HG02623 (cell line): ENCODE measurements around the gene TMEM222.

ENCODE experiments used
- ATAC-seq: cut with Tn5 transposase; IDR thresholded peaks from one replicate; pipeline ENCODE4 v1.9.1; 2021; ENCODE audit warnings: moderate library complexity; ENCODE audit not compliant: unreplicated experiment

TMEM222 gene

DNA sequence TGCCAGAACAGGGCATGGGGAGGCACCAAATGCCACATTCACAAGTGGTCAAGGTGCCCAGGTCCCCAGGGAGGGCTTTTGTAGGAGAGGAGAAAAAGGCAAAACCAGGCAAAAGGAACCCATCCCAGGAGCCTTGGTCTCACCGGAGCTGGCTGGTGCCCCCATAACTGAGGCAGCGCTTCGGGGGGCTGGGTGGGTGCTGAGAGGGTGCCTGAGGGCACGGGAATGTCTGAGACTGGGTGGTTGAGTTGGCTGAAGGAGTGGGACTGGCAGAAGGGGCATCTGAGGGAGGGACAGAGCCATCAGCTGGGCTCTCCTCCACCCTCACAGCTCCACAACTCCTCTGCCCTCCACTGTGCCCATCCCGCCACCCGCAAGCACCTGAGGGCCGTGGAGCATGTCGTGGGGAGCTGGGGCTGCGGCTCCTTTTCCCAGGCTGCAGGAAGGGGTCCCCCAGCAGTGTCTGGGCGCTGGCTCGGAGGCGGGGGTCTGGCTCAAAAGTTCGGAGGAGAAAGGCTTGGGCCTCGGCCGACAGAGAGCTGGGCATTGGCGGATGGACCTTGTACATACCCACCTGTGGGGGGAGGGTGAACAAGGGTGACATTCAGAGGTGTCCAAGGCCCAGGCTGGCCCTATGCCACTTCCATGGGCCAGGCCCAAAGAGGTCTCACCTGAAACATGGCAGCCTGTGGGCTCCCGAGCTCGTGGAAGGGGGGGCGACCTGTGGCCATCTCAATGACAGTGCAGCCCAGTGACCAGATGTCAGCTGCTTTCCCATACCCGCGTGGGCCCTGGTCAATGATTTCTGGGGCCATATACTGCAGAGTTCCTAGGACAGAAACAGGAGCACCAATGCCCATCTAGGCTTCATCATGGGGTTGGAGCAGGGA lies 36.3 kb downstream of the TMEM222 start:
- no peak for ATAC-seq

- no peak for ATAC-seq
Observed at GRCh38 chr1:27358928-27359313, 37.0 kb downstream of the TMEM222 start.

- no peak for ATAC-seq
Observed at GRCh38 chr1:27359822-27360158, 37.8 kb downstream of the TMEM222 start.

DNA sequence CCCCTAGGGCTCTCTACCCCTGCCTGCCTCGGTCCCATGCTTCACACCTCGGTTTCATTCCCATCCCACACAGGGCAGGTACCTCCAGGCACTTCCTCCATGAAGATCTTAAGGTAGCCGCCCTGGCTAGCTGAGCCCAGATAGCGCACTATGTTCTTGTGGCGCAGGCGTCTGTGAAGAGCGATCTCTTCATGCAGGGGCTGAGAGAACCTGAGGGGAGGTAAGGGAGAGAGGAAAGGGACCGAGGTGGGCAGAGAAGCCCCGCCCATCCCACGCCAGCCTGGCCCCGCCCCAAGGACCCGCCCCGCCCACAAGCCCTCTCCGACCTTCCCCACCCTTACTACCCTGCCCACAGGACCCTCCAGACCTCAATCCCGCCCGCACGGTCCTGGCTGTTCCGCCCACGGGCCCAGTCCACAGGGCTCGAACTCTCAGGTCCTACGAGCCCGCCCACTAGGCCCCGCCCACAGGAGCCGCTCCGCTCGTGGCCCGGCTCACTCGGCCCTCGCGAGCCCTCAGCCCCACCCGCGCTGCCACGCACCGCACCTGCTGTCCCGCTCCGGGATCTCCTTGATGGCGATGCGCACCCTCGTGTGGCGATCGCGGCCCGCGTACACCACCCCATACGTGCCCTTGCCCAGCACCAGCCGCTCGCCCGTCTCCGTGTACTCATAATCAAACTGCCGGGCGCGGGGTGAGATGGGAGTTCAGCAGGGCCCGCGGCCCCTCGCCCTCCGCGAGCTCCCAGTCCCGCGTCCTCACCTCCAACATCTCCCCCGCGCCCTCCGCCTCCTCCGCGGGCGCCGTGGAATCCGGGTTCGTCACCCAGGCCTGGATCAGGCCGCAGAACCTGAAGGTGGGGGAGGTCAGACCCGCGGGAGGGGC lies 38.4 kb downstream of the TMEM222 start:
- no peak for ATAC-seq

GRCh38 chr1:27361044-27361402 lies 39.1 kb downstream of the TMEM222 start:
- no peak for ATAC-seq

GRCh38 chr1:27361553-27361952 lies 39.6 kb downstream of the TMEM222 start:
- no peak for ATAC-seq

GRCh38 chr1:27363766-27364695 lies 42.1 kb downstream of the TMEM222 start:
- no peak for ATAC-seq

GRCh38 chr1:27364696-27365371 lies 42.9 kb downstream of the TMEM222 start:
- no peak for ATAC-seq

DNA sequence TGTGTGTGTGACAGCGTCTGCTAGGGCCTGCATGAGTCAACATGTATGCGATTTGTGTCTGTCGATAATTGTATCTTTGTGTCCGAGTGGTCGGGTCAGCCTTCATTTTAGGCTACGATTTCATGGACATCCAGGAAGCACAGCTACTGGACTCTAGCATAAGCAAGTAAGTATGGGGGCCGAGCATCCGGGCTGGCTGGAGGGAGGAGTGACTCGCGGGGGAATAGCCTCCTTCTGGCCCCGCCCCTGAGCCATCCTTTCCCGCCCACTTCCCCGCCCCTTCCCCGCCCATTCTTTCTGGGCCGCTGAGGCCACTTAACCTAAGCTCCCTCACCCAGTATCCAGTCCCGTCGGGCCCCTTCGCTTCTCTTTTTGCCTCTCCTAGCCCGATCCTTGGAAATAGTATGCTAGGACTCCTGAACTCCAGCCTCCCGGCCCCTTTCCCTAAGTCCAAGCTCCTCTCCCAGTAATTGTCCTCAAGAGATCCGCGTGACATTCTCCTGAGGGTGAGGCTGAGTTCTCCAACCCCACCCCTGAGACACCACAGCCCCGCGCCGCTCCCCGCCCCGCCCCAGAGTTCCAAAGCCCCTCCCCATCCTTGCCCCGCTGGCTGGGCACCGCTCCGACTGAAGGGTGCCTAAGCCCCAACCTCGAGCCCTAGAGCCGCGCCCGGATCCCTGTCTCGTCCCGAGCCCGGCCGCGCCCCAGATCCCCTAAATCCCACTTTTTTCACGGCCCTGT lies 43.6 kb downstream of the TMEM222 start:
- ATAC-seq = no peak

DNA sequence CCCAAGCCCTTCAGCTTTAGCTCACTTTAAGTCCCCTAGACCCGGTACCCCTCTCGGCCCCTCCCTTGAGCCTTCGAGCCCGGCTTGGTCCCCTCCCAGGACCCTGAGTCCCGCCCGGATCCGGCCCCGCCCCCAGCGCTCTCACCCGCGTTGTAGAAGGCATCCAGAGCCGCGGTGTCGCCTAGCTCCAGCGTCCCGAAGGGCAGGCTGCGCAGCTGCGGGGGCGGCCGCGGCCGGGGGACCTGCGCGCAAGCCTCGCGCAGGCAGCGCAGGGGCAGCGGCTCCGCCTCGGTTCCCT lies 44.1 kb downstream of the TMEM222 start:
- ATAC-seq = no peak

DNA sequence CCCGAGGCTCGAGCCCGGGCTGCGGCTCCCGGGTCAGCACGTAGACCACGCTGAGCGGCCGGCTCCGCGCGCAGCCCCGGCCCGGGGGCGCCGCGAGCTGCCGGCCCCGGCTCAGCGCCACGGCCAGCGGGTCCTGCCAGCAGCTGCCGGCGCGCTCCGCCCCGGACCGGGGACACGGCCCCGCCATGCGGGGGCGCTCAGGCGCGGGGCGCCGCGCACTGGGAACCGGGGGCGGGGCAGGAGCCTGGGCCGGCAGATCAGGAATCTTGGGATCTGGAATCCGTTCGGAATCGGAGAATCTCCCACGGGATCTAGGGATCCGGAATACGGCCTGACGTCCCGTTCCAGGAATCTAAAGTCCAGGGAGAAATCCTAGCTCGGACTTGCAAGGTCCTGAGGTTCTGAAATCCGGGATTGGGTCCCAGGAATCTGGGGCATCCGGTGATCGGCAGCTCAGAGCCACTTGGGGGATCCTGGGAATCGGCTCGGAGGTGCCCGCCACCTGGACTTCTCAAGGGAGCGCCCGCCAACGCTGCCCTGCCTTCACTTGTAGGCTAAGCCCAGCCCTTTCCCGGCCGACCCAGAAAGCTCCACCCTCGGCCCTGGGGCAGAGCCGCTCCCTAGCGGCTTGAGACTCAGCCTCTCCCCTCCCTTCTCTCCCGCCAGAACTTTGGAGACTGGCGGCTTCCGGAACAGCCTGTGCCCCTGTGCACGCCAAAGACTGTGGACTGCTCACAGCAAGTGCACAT lies 44.6 kb downstream of the TMEM222 start, which contains the start of gene MAP3K6:
Gene MAP3K6 (minus strand): TSS at position 551 of the 749 bp plus-strand sequence. CDS start 364 bp downstream, at position 187.
- no peak for ATAC-seq

- ATAC-seq = no peak
Observed at GRCh38 chr1:27367160-27367650, 45.2 kb downstream of the TMEM222 start.

DNA sequence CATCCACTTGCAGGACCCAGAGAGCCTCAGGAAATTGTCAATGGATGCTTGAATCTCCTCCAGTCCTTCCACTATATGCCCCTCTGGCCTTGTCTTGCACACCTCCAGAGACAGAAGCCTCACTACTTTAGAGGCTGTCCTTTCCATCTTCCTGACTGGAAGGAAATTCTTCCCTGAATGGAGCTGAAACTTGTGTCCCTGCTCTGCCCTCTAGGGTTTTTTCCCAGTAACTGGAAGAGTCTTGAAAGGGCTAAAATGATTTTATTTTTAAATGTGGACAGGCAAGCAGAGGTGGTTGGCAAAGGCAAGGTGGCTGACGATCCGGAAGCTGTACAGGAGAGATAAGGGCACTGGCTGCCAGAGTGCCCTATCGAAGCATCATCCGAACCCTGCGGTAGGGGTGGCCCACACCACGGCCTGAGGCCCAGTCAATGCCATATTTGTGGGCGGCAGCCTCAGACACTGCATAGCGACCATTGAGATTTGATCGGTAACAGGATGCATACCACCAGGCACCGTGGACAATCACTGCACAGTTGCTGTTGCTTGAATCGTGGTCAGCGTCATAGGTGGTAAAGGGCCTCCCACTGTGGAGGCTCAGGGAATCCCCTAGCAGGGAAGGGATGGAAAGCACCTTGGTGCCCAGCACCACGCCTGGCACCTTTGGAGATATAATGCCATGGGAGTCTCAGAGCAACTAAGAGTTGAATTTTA lies 47.1 kb downstream of the TMEM222 start:
- no peak for ATAC-seq

- no peak for ATAC-seq
Observed at GRCh38 chr1:27372022-27372807, 50.3 kb downstream of the TMEM222 start.

DNA sequence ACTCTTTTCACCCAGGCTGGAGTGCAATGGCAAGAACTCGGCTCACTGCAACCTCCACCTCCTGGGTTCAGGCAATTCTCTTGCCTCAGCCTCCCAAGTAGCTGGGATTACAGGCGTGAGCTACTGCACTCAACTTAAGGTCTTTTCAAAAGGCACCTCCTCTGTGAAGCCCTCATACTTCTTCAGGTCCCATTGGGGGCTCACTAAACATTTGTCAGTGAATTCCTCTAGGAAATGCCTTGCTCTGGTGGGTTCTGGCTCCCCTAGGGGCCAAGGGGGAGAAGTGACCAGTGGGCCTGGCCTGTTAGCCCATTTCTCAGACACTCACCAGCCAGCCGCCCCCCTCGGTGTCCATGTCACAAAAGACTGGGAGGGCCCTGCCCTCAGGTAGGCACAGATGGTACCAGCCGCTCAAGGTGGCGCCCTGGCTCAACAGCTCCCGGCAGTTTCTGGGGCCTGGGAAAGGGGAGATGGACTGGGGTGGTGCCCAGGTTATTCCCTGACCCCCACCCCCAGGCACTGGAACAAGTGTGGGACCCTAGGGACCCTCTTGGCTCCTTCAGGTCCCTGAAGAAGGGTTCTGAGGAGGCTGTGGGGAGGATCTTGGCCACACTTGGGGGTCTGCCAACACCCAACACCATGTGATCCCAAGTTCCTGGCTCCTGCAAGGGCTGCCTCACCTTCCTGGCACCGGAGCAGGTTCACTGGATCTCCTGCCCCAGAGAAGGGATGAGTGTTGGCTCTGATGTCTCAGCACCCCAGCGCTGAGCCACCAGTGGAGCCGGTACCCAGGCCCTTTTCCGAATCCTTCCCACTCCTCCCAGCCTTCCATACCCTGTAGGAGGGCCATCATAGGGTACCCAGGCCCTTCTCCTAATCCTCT lies 51.1 kb downstream of the TMEM222 start:
- no peak for ATAC-seq

DNA sequence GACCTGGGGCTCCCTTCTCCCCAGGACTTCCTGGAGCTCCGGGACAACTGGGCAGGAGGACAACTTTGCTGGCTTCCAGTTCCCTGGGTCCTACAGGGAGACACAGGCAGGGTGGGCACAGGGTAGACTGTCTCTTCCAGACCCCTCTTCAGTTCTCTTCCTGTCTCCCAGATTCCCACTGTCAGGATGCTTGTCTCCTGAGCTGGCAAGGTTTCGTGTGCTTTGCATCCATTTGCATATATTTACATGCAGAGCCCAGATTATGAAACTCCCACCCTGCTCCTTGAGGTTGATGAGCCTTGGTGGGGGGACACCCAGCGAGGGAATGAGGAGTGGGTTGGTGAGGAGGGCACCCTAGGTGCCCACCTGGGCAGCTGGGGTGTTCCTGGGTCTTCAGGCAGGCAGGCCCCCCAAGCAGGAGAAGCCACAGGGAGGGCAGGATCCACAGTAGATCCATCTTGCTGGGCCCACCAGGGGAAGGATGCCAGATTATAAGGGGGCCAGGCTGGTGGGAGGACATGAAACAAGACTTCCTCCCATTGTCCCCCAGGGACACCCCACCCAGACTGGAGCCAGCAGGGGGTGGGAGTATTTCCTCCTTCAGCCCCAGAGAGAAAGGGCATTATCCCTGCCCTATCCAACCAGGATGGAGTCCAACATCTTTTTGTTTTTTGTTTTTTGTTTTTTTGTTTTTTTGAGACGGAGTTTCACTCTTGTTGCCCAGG lies 52.6 kb downstream of the TMEM222 start, which contains the start of gene FCN3:
Gene FCN3 (minus strand): TSS at position 463 of the 725 bp plus-strand sequence. CDS start 6 bp downstream, at position 457.
- ATAC-seq = no peak
